Measurements from ENCODE around the gene NUSAP1. TPM values are rescaled to one million over a fixed set of nuclear protein-coding genes. Genes with fewer than 3 reads are reported as not detected.

The NUSAP1 gene
- total RNA-seq, 1 donor from 2014 or later, result 63.9 TPM

GRCh38 chr15:41333026-41333562, 413 bp downstream of the NUSAP1 start:
- H3K4me3 Mint-ChIP-seq (ENCODE audit: low read depth), result peak overlapping the region; percentile 100
- TF ChIP-seq CTCF (IDR thresholded peaks at IDR 0.05; ENCODE audit: unreplicated experiment), result no peak
- no peaks in the 10 kb centered on the region for H3K27me3 Mint-ChIP-seq
- no peaks in the 10 kb centered on the region for H3K9me3 Mint-ChIP-seq (ENCODE audit: low read depth)
- no peak for DNase-seq (ENCODE audit: low spot score, unreplicated experiment)
- H3K36me3 Mint-ChIP-seq (ENCODE audit: insufficient read depth), result peaks cover 2% of the 10 kb centered on the region
- peak overlapping the region; percentile 94 for H3K27ac Mint-ChIP-seq
- H3K4me1 Mint-ChIP-seq (ENCODE audit: low read depth), result peaks cover 17% of the 10 kb centered on the region

- Mint-ChIP-seq H3K4me3 (ENCODE audit: low read depth) (peak overlapping the region; percentile 72), H3K9me3 (ENCODE audit: low read depth) (no peaks in the 10 kb centered on the region), H3K27me3 (no peaks in the 10 kb centered on the region), H3K36me3 (ENCODE audit: insufficient read depth) (peaks cover 2% of the 10 kb centered on the region), H3K27ac (no peak overlapping the region), H3K4me1 (ENCODE audit: low read depth) (peaks cover 17% of the 10 kb centered on the region)
- no peak for TF ChIP-seq CTCF (IDR thresholded peaks at IDR 0.05; ENCODE audit: unreplicated experiment)
- no peak for DNase-seq (ENCODE audit: low spot score, unreplicated experiment)
Observed at GRCh38 chr15:41334293-41335120, 1.8 kb downstream of the NUSAP1 start.

GRCh38 chr15:41336549-41336948, 3.9 kb downstream of the NUSAP1 start:
- Mint-ChIP-seq H3K36me3 (ENCODE audit: insufficient read depth) (peaks cover 9% of the 10 kb centered on the region), H3K27me3 (no peaks in the 10 kb centered on the region), H3K9me3 (ENCODE audit: low read depth) (no peaks in the 10 kb centered on the region), H3K4me3 (ENCODE audit: low read depth) (no peak overlapping the region), H3K4me1 (ENCODE audit: low read depth) (peaks cover 12% of the 10 kb centered on the region), H3K27ac (peak overlapping the region; percentile 33)
- no peak for DNase-seq (ENCODE audit: low spot score, unreplicated experiment)
- TF ChIP-seq CTCF (IDR thresholded peaks at IDR 0.05; ENCODE audit: unreplicated experiment), result no peak

DNA sequence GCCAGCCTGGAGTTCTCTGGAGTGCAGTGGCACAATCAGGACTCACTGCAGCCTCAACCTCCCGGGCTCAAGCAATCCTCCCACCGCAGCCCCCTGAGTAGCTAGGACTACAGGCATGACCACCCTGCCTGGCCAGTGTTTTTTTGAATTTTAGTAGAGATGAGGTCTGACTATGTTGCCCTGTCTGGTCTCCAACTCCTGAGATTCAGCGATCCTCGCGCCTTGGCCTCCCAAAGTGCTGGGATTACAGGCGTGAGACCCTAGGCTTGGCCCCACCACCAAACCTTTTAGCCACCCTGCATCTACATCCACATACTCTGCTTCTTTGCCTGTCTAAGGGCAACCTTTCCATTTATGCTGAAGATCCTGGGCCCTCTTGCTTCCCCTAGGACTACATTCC, 4.4 kb downstream of the NUSAP1 start:
- Mint-ChIP-seq H3K9me3 (ENCODE audit: low read depth) (no peaks in the 10 kb centered on the region), H3K27ac (no peak overlapping the region), H3K27me3 (no peaks in the 10 kb centered on the region), H3K4me1 (ENCODE audit: low read depth) (peaks cover 8% of the 10 kb centered on the region), H3K36me3 (ENCODE audit: insufficient read depth) (peaks cover 10% of the 10 kb centered on the region), H3K4me3 (ENCODE audit: low read depth) (no peak overlapping the region)
- no peak for DNase-seq (ENCODE audit: low spot score, unreplicated experiment)
- TF ChIP-seq CTCF (IDR thresholded peaks at IDR 0.05; ENCODE audit: unreplicated experiment), result no peak

- peak overlapping the region; percentile 78 for H3K27ac Mint-ChIP-seq
- H3K4me3 Mint-ChIP-seq (ENCODE audit: low read depth), result no peak overlapping the region
- TF ChIP-seq CTCF (IDR thresholded peaks at IDR 0.05; ENCODE audit: unreplicated experiment), result no peak
- H3K4me1 Mint-ChIP-seq (ENCODE audit: low read depth), result peaks cover 6% of the 10 kb centered on the region
- H3K9me3 Mint-ChIP-seq (ENCODE audit: low read depth), result no peaks in the 10 kb centered on the region
- DNase-seq (ENCODE audit: low spot score, unreplicated experiment), result no peak
- H3K36me3 Mint-ChIP-seq (ENCODE audit: insufficient read depth), result peaks cover 11% of the 10 kb centered on the region
- H3K27me3 Mint-ChIP-seq, result no peaks in the 10 kb centered on the region
Observed at GRCh38 chr15:41337631-41338522, 5.2 kb downstream of the NUSAP1 start.
